HG02610 (cell line): Measurements from ENCODE around the gene SPINT1.
A peak's percentile ranks its signal among the peaks of the same experiment; 100 is the strongest.

Source experiments
- ATAC-seq: cut with Tn5 transposase; IDR thresholded peaks from one replicate; pipeline ENCODE4 v1.9.1; 2021; ENCODE audit warnings: mild to moderate bottlenecking, moderate library complexity; ENCODE audit not compliant: unreplicated experiment

The SPINT1 gene

DNA sequence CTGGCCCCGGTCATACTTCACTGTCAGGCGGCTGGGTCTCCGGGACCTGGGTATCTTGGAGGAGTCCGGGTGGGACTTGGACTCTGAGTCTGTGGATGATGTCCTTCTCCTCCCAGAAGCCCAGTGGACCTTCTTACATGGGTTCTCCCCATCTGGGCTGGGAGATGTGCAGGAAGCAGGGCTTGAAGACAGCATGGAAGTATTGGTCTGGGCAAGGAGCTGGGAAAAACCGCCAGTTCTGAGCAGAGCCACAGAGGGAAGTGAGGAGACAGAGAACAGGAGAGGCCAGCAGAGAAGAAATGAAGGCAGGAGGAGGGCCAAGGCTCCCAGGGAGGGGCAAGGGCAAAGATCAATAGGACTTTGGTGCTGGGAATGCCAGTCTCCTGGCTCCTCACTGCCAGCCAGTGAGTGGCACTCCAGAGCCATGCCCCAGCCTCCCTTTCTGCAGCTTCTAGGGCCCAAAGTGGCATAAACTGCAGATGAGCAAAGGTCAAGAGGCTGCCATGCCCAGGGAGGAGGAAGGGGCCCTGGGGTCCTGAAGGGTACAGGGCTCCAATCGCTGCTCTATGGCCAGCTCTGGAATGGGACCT, 15.3 kb upstream of the SPINT1 start, which contains the start of gene PPP1R14D:
Gene PPP1R14D (minus strand): TSS at position 262 of the 590 bp plus-strand sequence. CDS start 67 bp downstream, at position 195.
- ATAC-seq: no peak

DNA sequence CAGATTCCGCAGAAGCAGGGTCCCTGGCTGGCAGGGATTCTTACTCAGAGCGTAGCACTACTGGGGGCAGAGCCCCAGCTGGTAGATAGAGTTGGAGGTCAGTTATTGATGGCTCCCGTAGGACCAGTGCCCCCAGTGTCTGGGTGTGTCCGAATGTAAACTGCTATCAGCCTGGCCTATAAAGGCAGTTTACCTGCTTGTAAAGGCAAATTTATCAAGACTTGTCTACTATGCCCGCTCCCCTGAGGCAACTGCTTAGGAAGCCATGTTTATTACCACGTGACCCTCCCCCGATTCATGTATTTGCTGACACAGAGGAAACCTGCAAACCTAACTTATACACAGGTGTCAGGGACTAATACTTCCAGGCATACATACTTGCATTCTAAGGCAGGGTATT, 14.7 kb upstream of the SPINT1 start:
- no peak for ATAC-seq

DNA sequence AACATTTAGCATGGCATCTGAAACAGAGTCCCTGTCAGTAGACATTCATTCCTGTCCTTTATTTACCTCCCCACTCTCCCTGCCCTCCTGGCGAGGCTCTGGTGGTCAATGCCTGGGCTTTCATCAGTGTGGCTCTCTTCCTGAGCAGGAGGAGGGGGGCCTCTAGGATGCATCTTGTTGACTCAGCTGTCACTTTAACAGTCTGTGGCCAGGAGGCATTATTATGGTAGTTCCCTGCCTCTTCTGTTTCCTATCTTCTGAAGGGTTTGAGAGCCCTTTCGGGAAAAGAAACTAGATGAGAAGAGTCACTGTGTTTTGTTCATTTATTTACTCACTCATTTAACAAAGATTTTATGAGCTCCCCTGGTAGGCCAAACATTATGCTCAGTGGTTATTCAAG, 13.0 kb upstream of the SPINT1 start:
- ATAC-seq: no peak

DNA sequence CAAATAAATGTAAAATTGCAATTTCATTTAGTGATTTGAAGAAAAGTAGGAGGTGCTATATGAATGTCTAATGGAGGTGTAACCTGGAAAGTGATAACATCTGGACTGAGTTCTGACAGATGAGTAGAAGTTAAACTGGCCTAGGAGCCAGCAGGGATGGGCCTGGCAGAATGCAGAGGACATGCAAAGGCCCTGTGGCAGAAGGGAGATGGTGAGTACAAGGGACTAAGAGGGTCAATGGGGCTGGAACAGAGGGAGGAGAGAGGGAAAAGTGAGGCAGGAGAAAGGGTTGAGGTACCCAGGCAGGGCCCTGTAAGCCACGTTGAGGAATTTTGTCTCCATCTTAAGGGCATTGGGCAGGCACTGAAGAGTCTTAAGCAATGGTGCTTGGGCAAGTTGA, 12.0 kb upstream of the SPINT1 start:
- no peak for ATAC-seq

DNA sequence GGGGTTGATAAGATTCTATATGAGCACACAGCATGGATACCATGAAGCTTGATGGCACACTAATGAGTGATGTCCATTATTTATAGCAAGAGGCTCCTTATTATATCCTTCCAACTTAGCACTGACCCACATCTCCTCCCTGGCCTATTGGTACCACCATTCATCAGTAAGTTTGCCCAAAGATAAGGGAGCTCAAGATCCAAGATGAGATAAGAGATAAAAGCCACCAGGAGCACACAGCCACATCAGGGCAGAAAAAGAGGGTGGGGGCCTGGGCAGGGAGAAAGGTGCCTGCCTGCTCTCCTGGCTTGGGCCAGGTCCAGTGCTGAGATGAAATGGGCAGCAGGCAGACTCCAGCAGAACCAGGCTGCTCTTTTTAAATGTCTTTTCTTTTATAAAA, 10.9 kb upstream of the SPINT1 start:
- ATAC-seq: no peak

DNA sequence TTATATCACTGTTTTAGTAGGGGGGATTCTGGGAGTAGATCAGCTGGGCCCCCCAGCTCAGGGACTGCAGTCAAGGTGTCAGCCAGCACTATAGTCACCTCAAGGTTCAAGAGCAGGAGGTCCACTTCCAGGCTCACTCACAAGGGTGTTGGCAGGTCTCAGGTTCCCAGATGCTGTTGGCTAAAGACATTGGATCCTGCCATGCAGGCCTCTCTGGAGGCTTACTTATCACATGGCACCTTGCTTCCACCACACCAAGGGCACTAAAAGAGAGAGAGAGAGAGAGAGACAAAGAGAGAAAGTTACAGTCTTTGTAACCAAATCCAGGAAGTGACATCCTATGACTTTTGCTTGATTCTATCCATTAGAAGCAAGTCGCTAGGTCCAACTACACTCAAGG, 7.8 kb upstream of the SPINT1 start:
- no peak for ATAC-seq

DNA sequence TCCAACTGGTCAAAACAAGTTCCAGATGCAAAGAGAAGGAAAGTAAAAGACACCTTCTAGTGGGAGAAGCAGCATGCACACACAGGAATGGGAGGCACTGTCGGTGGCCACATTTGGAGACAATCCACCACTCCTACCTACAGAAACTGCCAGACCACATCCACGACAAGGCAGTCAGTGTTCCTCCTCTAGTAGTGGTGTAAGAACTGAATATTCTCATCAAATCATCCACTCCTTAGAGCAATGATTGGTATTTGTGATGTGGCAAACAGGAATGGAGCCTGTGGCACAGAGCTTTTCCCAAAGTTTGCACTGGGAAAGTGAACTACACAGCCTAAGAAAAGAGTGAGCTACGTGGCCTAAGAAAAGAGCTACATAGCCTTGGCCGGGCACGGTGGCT, 5.1 kb upstream of the SPINT1 start:
- ATAC-seq: no peak

DNA sequence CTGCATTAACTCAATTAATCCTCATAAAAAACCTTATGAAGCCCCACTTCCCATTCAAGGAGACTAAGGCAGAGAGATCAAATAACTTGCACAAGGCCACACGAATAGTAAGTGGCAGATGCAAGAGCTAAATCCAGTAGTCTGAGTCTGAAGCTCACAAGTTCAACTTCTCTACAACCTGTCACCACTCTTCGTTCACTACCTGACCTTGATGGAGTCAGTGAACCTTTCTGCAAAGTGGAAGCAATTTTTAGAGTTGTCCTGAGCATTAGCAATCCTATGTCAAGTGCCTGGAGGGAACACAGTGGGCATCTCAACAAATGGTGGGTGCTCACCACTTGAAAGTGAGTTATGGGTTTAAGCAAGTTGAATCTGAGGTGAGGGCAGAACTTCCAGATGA, 2.1 kb upstream of the SPINT1 start:
- ATAC-seq: no peak

DNA sequence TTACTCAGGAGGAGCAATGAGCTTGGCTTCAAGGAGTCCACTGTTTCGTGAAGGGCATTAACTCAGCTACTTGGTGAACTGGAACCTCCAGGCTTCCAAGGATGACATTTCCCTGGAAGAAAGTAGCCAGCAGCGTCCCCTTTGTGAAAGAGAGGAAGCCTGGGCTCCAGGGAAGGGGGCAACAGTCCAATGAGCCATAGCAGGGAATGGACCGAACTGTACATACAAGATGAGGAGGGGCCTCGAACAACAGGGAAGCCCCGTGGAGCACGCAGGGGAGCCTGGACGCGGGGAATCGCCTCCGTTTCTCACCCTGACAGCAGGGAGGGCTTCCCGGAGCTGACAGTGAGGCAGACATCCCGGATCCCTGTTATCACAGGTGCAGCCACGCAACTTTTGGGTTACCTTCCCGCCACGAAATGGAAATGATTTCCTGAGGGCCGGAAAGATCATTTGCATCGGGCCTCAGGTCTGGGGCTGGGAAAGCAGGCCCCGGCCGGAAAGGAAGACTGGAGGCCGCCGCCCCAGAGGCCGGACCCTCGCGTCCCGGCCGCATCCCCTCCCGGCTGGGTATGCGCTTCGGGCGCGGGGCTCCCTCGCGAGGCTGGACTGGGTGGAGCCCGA, 475 bp upstream of the SPINT1 start:
- ATAC-seq: no peak

DNA sequence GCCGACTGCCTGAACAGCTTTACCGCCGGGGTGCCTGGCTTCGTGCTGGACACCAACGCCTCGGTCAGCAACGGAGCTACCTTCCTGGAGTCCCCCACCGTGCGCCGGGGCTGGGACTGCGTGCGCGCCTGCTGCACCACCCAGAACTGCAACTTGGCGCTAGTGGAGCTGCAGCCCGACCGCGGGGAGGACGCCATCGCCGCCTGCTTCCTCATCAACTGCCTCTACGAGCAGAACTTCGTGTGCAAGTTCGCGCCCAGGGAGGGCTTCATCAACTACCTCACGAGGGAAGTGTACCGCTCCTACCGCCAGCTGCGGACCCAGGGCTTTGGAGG, 815 bp downstream of the SPINT1 start:
- ATAC-seq: no peak

DNA sequence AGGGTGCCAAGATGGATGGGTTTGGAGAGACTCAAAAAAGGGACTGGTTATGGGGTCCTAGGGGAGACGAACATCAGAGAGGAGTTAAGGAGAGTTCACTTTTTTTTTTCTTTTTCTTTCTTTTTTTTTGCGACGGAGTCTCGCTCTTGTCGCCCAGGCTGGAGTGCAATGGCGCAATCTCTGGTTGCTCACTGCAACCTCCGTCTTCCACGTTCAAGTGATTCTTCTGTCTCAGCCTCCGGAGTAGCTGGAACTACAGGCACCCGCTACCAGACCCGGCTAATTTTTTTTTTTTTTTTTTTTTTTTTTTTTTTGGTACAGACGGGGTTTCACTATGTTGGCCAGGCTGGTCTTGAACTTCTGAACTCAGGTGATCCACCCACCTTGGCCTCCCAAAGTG, 1.2 kb downstream of the SPINT1 start:
- no peak for ATAC-seq

DNA sequence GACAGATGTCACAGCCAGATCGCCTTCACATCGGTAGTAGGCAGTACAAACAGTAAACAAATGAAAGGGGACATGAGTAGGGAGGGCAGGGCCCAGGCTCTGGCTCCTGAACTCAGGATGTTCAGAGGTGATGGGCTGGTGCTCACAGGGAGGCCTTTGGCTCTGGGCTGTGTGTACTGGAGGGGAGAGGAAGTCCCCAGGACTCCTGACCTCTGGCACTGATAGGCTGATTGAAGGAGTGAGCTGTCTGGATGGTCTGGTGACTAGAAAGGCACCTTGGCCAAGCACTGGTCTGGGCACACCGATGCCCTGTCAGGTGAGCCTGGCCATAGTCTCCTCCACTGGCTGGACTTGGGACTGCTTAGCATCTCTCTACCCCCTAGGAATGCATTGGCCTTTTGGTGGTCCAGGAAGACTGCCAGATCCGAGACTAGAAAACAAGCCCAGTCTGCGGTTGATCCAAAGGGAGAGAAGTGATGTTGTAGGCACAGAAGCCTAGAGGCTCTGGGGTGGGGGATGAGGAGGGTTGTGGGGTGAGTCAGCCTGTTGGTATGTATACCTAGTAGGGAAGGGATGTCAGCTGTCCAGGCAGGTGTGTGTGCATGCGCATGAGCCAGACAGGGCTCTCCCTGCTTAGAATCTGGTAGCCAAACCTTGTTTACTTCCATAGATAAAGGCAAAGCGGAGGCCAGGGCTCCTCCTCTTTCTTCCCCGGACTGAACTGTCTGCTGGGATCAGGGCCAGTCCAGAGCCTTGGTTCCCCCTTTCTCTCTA, 1.9 kb downstream of the SPINT1 start:
- ATAC-seq: no peak

DNA sequence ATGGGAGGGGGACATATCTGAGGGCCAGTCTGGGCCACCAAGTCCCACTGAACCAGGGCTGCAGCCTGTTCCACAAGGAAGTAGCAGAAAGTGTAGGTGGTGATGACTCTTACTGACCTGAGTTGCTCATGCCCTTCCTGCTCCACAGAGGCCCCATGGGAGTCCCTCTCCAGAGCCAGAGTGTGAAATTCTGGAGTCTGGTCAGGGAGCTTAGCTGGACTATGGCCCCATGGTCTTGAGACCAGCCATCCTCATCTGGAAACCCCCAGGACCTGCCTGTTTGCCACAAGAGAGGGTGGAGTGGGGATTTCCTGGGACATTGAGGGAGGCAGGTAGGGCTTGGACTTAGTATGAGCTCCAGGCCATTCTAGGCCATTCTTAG, 3.0 kb downstream of the SPINT1 start:
- peak; percentile 20 for ATAC-seq

DNA sequence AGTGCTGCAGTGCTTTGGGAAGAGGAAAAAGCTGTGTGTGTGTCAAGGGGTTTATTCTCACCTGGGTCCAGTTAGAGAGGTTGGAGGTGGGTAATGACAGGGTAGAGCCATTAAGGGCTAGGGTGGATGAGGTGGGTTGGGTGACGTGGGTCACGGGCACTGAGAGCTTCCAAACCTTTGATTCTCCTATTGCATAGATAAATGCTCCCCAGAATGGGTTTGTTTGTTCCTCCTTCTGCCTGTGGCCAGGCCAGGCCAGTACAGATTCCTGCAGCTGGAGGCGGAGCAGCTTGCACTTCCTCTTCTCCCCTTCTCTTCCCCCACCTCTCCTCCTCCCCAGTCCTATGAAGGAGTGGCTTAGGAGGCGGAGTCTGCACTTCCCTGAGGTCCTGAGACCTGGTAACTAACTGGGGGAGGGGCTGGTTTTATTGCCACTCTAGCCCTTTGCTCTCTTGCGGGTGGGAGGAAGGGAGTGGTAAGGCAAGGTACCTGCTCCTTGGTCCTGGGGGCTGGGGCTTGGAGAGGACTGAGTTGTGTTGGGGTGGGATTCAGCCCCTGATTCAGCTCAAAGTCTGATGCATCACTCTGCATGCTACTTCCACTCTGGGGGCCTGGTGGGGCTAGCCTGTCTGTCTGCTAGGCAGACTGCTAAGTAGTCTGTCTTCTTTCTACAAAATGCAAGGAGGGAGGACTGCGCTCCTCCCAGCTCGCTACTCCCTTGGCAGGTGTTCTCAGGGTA, 3.5 kb downstream of the SPINT1 start:
- peak; percentile 72 for ATAC-seq

DNA sequence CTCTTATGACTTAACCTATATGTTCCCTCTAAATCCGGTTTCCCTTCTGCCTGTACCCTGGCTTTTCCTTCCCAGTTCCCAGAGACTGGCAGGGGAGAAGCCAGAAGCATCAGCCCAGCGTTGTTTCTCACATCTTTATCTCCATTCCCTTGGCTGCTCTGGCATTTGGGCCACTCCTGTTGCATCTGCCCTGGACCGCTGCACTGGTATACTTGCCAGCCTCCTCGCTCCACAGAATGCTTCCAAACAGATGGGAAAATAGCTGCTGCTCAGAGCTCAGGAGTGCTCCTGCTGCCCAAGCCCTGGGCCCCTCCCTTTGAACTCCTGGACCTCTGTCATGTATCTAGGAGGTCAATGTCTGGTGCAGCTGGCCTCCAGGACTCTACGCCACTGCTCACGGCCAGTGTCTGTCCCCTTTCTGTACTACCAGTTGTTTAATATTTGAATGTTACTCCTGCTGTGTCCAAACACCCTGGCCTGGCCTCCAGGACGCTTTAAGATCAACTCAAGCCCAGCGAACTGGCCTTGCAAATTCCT, 6.8 kb downstream of the SPINT1 start:
- no peak for ATAC-seq

DNA sequence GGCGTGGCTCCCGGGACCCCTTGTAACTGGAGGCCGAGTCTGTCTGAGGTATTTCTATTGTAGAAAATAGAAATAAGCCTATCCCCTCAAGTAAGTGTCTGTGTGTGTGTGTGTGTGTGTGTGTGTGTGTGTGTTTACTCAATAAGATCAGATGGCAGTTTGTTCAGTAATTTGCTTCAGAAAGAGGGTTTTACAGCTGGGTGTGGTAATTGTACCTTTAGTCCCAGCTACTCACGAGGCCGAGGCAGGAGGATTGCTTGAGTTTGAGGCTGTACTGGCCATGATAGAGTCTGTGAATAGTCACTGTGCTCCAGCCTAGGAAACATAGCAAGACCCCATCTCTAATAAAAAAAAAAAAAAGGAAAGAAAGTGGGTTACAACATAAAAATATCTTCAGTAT, 8.7 kb downstream of the SPINT1 start:
- no peak for ATAC-seq

DNA sequence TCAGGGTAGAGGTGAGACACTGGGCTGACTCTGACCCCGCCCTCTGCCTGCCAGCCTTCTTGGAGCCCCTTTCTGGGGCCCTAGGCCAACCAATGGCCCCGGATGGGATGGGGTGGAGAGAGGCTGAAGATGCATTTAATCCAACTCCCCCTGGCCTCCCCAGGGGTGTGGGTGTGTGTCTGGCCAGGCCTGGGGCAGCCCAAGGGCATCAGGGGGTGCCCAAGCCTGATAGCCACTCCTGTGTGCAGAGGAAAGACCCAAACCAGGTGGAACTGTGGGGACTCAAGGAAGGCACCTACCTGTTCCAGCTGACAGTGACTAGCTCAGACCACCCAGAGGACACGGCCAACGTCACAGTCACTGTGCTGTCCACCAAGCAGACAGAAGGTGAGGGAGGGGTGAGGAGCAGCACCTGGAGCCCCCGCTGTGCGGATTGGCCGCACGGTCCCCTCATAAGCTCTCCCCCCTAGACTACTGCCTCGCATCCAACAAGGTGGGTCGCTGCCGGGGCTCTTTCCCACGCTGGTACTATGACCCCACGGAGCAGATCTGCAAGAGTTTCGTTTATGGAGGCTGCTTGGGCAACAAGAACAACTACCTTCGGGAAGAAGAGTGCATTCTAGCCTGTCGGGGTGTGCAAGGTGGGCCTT, 9.5 kb downstream of the SPINT1 start:
- ATAC-seq: no peak

DNA sequence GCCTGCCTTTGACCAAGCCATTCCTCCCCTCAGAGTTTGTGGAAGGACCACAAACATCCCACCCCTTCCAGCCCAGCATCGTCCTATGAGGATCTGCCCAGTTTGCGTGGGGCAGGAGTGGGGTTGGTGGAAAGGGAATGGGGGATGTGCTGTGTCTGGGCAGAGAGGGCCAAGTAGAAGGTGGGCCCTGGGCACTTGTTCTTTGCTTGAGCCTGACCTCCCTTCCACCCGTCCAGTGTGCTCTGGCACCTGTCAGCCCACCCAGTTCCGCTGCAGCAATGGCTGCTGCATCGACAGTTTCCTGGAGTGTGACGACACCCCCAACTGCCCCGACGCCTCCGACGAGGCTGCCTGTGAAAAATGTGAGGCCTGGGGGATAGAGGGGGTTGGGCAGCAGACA, 10.3 kb downstream of the SPINT1 start:
- ATAC-seq: no peak

DNA sequence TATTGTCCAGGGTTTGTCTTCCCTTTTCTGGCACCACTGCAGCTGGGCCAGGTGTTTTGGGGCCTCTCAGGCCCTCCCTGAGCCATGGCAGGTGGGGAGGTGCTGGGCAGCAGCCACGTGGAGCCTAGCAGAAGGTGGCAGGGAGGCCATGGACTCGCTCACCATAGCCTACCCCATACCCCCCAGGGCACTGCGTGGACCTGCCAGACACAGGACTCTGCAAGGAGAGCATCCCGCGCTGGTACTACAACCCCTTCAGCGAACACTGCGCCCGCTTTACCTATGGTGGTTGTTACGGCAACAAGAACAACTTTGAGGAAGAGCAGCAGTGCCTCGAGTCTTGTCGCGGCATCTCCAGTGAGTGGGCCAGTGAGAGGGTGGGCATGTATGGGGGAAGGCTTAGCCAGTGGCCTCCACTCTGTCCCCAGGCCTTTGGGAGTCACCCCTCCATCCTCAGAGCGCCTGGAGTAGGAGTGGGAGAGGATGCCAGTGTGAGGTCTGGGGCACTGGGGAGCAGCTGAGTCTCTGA, 11.9 kb downstream of the SPINT1 start:
- no peak for ATAC-seq

DNA sequence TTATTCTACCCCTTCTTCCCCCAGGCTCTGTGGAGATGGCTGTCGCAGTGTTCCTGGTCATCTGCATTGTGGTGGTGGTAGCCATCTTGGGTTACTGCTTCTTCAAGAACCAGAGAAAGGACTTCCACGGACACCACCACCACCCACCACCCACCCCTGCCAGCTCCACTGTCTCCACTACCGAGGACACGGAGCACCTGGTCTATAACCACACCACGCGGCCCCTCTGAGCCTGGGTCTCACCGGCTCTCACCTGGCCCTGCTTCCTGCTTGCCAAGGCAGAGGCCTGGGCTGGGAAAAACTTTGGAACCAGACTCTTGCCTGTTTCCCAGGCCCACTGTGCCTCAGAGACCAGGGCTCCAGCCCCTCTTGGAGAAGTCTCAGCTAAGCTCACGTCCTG, 12.9 kb downstream of the SPINT1 start:
- no peak for ATAC-seq
